GM19043 (cell line): ENCODE data around the gene TMEM26.
"Not testable (repeated sequence)": the region's sequence is repeated elsewhere in the genome, so short reads cannot be mapped to it uniquely, and the experiment has no call there.

Experiments used
- ATAC-seq: cut with Tn5 transposase; IDR thresholded peaks from one replicate; pipeline ENCODE4 v1.9.1; 2021; ENCODE audit warnings: low read depth; ENCODE audit not compliant: unreplicated experiment

Gene TMEM26

GRCh38 chr10:61406736-61407135 is 46.4 kb downstream of the TMEM26 start:
- ATAC-seq: no peak

GRCh38 chr10:61406242-61406641 is 46.9 kb downstream of the TMEM26 start:
- ATAC-seq: no peak

GRCh38 chr10:61404751-61405150 is 48.4 kb downstream of the TMEM26 start:
- no peak for ATAC-seq

GRCh38 chr10:61400524-61400923 is 52.7 kb downstream of the TMEM26 start:
- ATAC-seq: no peak

GRCh38 chr10:61399406-61399805 is 53.8 kb downstream of the TMEM26 start:
- ATAC-seq: no peak

- ATAC-seq: no peak
Observed at GRCh38 chr10:61398366-61399129, 54.6 kb downstream of the TMEM26 start.

- no peak for ATAC-seq
Observed at GRCh38 chr10:61397175-61397986, 55.8 kb downstream of the TMEM26 start.

- ATAC-seq: peak; percentile 32
Observed at GRCh38 chr10:61391281-61391680, 61.9 kb downstream of the TMEM26 start.

GRCh38 chr10:61390851-61391250 is 62.3 kb downstream of the TMEM26 start:
- peak; percentile 82 for ATAC-seq

- ATAC-seq: no peak
Observed at GRCh38 chr10:61389887-61390286, 63.3 kb downstream of the TMEM26 start.

GRCh38 chr10:61388986-61389385 is 64.2 kb downstream of the TMEM26 start:
- not testable (repeated sequence) for ATAC-seq

- ATAC-seq: no peak
Observed at GRCh38 chr10:61385231-61386001, 67.8 kb downstream of the TMEM26 start.

GRCh38 chr10:61381153-61381552 is 72.0 kb downstream of the TMEM26 start:
- not testable (repeated sequence) for ATAC-seq

- no peak for ATAC-seq
Observed at GRCh38 chr10:61378865-61379264, 74.3 kb downstream of the TMEM26 start.

GRCh38 chr10:61376908-61377368 is 76.2 kb downstream of the TMEM26 start:
- no peak for ATAC-seq

- ATAC-seq: no peak
Observed at GRCh38 chr10:61376377-61376776, 76.8 kb downstream of the TMEM26 start.

- ATAC-seq: no peak
Observed at GRCh38 chr10:61366365-61366764, 86.8 kb downstream of the TMEM26 start.

GRCh38 chr10:61364619-61365018 is 88.6 kb downstream of the TMEM26 start:
- ATAC-seq: no peak

- ATAC-seq: no peak
Observed at GRCh38 chr10:61363006-61363405, 90.2 kb downstream of the TMEM26 start.

GRCh38 chr10:61359452-61359851 is 93.7 kb downstream of the TMEM26 start:
- ATAC-seq: no peak

GRCh38 chr10:61357687-61358086 is 95.5 kb downstream of the TMEM26 start:
- no peak for ATAC-seq
